Right lobe of liver (tissue), 6 donors: ENCODE measurements around the gene SMYD4. TPM values are rescaled to one million over a fixed set of nuclear protein-coding genes. Genes with fewer than 3 reads are reported as not detected.
A peak's percentile ranks its signal among the peaks of the same experiment; 100 is the strongest.

ENCODE experiments used
- ATAC-seq, 4 donors: fragments of 200-7000 bp; cut with Tn5 transposase; one replicate each; pipeline ENCODE4 v1.9.1; 2020; ENCODE audit warnings: mild to moderate bottlenecking in 4 of 4, moderate library complexity in 4 of 4
- DNase-seq, 3 donors: peaks; one replicate each; pipeline ENCODE4 v3.0.0-alpha.2; 2020
- H3K27ac ChIP-seq, 3 donors: fragments of 200-600 bp; one replicate each; pipeline ENCODE4 v1.8.0; 2022
- H3K27me3 ChIP-seq, 2 donors: fragments of 200-600 bp; one replicate each; pipeline ENCODE4 v1.8.0; 2022
- H3K36me3 ChIP-seq, 4 donors: fragments of 200-600 bp; sonication (generic) in 1 of 4; one replicate each; pipeline versions ENCODE4 v1.5.1 to v1.8.0; 2017 to 2022; ENCODE audit warnings: control low read depth in 1 of 4
- H3K4me1 ChIP-seq, 4 donors: fragments of 200-600 bp; sonication (generic) in 1 of 4; one replicate each; pipeline versions ENCODE4 v1.5.1 to v1.8.0; 2017 to 2022; ENCODE audit warnings: control low read depth in 1 of 4
- H3K4me3 ChIP-seq, 3 donors: fragments of 200-600 bp; one replicate each; pipeline ENCODE4 v1.8.0; 2022
- H3K9me3 ChIP-seq, 4 donors: fragments of 200-600 bp; sonication (generic) in 1 of 4; one replicate each; pipeline versions ENCODE4 v1.5.1 to v1.8.0; 2017 to 2022; ENCODE audit warnings: control low read depth in 1 of 4
- CTCF ChIP-seq, 4 donors: fragments of 200-600 bp in 3 of 4; fragments of 450-650 bp in 1 of 4; IDR thresholded peaks; one replicate each; pipeline versions ENCODE4 v1.5.1 to v1.8.0; 2016 to 2022; ENCODE audit warnings: antibody characterized with exemption in 4 of 4, mild to moderate bottlenecking in 2 of 4
- POLR2A ChIP-seq: fragments of 450-650 bp; IDR thresholded peaks from one replicate; pipeline ENCODE4 v1.6.1; 2017; ENCODE audit warnings: antibody characterized with exemption, mild to moderate bottlenecking
- WGBS: methylation state at CpG from one replicate; pipeline ENCODE4 v1.1.6; 2018; ENCODE audit warnings: low coverage, low lambda C conversion rate; ENCODE audit not compliant: insufficient coverage; ENCODE audit errors: missing lambda C conversion rate; 5-methylcytosine and 5-hydroxymethylcytosine counted together
- intact Hi-C, 2 donors: fragments of 100-400 bp; cut with DNase I; formaldehyde crosslinking; loops; one replicate each; pipeline versions ENCODE4 v1.11.2 to v1.14.1; 2022
- total RNA-seq, 6 experiments: library from RNA; depleted of rRNA in 2 of 6; stranded (reverse); fragments of >200 nt in 2 of 6; fragmentation: NEBNext Ultra II Directional in 3 of 6; extraction: Animal tissue kit (Norgen Biotek cat#: 25700) in 3 of 6; gene quantifications; one replicate each; pipeline versions ENCODE4 v1.1.0 to v1.2.4, GENCODE V29; 2016 to 2023
- donor health status: DM: no; HTN: yes; CAD: no.
- donor health status: DM: no; HTN: no; CAD: no.
- donor health status: DM: no; HTN: no; CAD: no.
- donor health status: DM: no; HTN: yes; CAD: no.
- donor health status: DM: no; HTN: yes; CAD: no.

The SMYD4 gene
- total RNA-seq, 6 experiments from 2014 or later = 4.6 to 6.7 (median 6.0) TPM

GRCh38 chr17:1753767-1754429, 75.8 kb downstream of the SMYD4 start:
- Histone ChIP-seq H3K9me3 (no peaks in the 10 kb centered on the region), H3K4me3 (no peak overlapping the region), H3K36me3 (peaks cover 0 to 47% (median 8%) of the 10 kb centered on the region in 4 donors), H3K4me1 (peaks cover 0 to 51% (median 9%) of the 10 kb centered on the region in 4 donors), H3K27ac (peak overlapping the region in 1 of 3 donors; percentile 51), H3K27me3 (no peaks in the 10 kb centered on the region)
- DNase-seq (no peak), ATAC-seq (peak; percentile 3 to 17 (median 6))
- intact Hi-C loops = no loop called here
- 80% methylated on average over 6 of the region's 23 CpGs for WGBS
- TF ChIP-seq POLR2A (no peak), CTCF (IDR thresholded peaks at IDR 0.05) (no peak)

GRCh38 chr17:1752425-1753262, 77.1 kb downstream of the SMYD4 start:
- WGBS = 53% methylated on average over 9 of the region's 18 CpGs
- Histone ChIP-seq H3K4me1 (peaks cover 0 to 63% (median 16%) of the 10 kb centered on the region in 4 donors), H3K27ac (peak overlapping the region in 1 of 3 donors; percentile 18), H3K36me3 (peaks cover 0 to 58% (median 14%) of the 10 kb centered on the region in 4 donors), H3K27me3 (no peaks in the 10 kb centered on the region), H3K9me3 (no peaks in the 10 kb centered on the region), H3K4me3 (no peak overlapping the region)
- ATAC-seq (peak in 1 of 4 donors; percentile 16), DNase-seq (no peak)
- intact Hi-C loops = no loop called here
- TF ChIP-seq CTCF (IDR thresholded peaks at IDR 0.05) (no peak), POLR2A (no peak)

GRCh38 chr17:1750628-1751027, 79.1 kb downstream of the SMYD4 start:
- DNase-seq (no peak), ATAC-seq (no peak)
- intact Hi-C loops = no loop called here
- Histone ChIP-seq H3K36me3 (peaks cover 0 to 71% (median 19%) of the 10 kb centered on the region in 4 donors), H3K4me1 (peaks cover 0 to 83% (median 20%) of the 10 kb centered on the region in 4 donors), H3K27ac (peak overlapping the region in 2 of 3 donors; percentile 11 to 33), H3K9me3 (no peaks in the 10 kb centered on the region), H3K4me3 (no peak overlapping the region), H3K27me3 (no peaks in the 10 kb centered on the region)
- 63% methylated on average over 7 of the region's 9 CpGs for WGBS
- no peak for TF ChIP-seq CTCF (IDR thresholded peaks at IDR 0.05)
- no peak for TF ChIP-seq POLR2A

- peak; percentile 87 to 91 (median 89) for DNase-seq
- TF ChIP-seq CTCF (IDR thresholded peaks at IDR 0.05) = peak in 1 of 4 donors; percentile 18
- peak; percentile 81 for TF ChIP-seq POLR2A
- peak; percentile 53 to 81 (median 72) for ATAC-seq
- H3K9me3 ChIP-seq = no peaks in the 10 kb centered on the region
- peaks cover 0 to 57% (median 19%) of the 10 kb centered on the region in 4 donors for H3K4me1 ChIP-seq
- H3K4me3 ChIP-seq = peak overlapping the region in 2 of 3 donors; percentile 79 to 84
- H3K36me3 ChIP-seq = peaks cover 0 to 52% (median 19%) of the 10 kb centered on the region in 4 donors
- H3K27ac ChIP-seq = peak overlapping the region; percentile 49 to 65 (median 65)
- no peaks in the 10 kb centered on the region for H3K27me3 ChIP-seq
- 33% methylated on average over 7 of the region's 22 CpGs for WGBS
- intact Hi-C loops = no loop called here
These were observed 82.6 kb downstream of the SMYD4 start for GRCh38 chr17:1746975-1747543.
